GM12891 (cell line): ENCODE measurements around the gene SLC26A9.

Experiments
- POLR2A ChIP-seq: IDR thresholded peaks from 2 replicates; pipeline ENCODE4 v1.6.1; 2011; ENCODE audit warnings: low read depth, low read length, control low read depth
- POLR2AphosphoS5 ChIP-seq: IDR thresholded peaks from 2 replicates; pipeline ENCODE4 v1.6.1; 2011; ENCODE audit warnings: low read depth, low read length, control low read depth

DNA sequence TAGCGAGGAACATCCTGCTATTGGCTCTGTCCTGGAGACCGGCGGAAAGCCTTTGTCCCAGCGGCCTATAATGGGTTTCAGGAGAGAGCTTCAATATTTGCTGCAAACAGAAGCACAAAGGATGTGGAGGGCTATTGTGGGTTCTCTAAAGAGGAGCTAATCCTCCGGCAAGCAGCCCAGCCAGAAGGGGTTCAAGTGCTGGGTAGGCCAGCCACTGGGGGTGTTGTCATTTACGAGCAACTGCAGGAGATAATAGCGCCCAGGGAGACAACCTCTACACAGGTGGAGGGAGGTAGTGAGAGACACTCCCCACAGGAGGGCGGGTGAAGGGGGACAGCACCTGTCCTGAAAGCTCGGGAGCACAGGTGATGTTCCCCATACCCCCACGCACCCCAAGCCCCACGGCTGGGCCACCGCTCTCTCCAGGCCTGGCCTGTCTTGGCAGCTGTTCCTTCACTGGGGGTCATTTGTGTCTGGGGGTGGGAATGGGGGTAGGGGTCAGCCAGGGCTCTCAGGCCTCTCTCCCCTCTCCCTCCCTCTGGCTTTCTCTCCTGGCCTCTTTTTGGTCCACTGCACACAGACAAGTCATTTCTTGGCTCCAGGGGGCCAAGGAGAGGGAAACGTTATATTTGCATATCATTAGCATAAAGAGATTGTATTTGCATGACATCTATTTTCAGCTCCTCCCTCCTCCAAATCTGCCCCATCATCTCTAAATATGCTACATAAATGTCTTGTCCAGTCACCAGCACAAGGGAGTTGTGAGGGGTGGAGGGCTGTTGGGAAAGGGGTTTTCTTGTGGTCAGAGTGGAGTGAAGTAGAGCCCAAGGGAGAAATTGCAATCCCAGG lies 22.0 kb upstream of the SLC26A9 start:
- no peak for TF ChIP-seq POLR2A
- TF ChIP-seq POLR2AphosphoS5, result no peak
